GM13977 (cell line): ENCODE data around the gene SGPP1.

Source experiments
- DNase-seq: peaks from one replicate; pipeline ENCODE4 v3.0.0; 2012; ENCODE audit warnings: low spot score
- in situ Hi-C: fragments of 300-500 bp; cut with MboI; formaldehyde crosslinking; loops from one replicate; pipeline ENCODE4 v1.12.0; 2022; ENCODE audit warnings: low sequenced_read_pairs, low pct_unique_long_range_greater_than_20kb, mixed read lengths, inconsistent platforms; ENCODE audit not compliant: unreplicated experiment
- TF ChIP-seq, protein P1 (sequence below): IDR thresholded peaks from 2 replicates; pipeline ENCODE4 v1.5.1; 2012; ENCODE audit warnings: mild to moderate bottlenecking, control low read depth; ENCODE audit not compliant: insufficient read depth; ENCODE audit errors: extremely low read depth, missing control alignments

Gene SGPP1

GRCh38 chr14:63656194-63656593 lies 71.7 kb downstream of the SGPP1 start:
- no peak for DNase-seq
- in situ Hi-C loops, result loop anchor here (10.0 kb wide), 1 partner anchor 119 kb away; no protein-coding TSS in a partner anchor
- TF ChIP-seq, protein P1, sequence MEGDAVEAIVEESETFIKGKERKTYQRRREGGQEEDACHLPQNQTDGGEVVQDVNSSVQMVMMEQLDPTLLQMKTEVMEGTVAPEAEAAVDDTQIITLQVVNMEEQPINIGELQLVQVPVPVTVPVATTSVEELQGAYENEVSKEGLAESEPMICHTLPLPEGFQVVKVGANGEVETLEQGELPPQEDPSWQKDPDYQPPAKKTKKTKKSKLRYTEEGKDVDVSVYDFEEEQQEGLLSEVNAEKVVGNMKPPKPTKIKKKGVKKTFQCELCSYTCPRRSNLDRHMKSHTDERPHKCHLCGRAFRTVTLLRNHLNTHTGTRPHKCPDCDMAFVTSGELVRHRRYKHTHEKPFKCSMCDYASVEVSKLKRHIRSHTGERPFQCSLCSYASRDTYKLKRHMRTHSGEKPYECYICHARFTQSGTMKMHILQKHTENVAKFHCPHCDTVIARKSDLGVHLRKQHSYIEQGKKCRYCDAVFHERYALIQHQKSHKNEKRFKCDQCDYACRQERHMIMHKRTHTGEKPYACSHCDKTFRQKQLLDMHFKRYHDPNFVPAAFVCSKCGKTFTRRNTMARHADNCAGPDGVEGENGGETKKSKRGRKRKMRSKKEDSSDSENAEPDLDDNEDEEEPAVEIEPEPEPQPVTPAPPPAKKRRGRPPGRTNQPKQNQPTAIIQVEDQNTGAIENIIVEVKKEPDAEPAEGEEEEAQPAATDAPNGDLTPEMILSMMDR, result no peak

GRCh38 chr14:63654936-63655335 lies 72.9 kb downstream of the SGPP1 start:
- TF ChIP-seq, protein P1, result no peak
- no peak for DNase-seq
- in situ Hi-C loops, result loop anchor here (10.0 kb wide), 1 partner anchor 120 kb away; no protein-coding TSS in a partner anchor

DNA sequence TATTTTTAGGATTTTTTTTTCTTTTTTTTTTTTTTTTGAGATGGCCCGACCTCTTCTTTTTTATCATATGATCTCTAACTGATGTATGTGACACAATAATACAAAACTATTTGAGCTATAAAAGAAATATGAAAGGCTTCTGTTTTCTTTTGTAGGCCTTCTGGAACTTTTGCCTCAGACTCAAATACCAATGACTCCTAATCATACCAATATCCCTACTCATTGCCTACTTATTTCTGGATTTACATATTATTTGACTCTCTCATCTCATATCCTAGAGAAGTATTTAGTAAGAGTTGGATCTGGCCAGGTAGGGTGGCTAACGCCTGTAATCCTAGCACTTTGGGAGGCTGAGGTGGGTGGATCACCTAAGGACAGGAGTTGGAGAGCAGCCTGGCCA lies 73.5 kb downstream of the SGPP1 start:
- DNase-seq, result no peak
- TF ChIP-seq, protein P1, result no peak
- in situ Hi-C loops, result loop anchor here (10.0 kb wide), 1 partner anchor 120 kb away; no protein-coding TSS in a partner anchor

- in situ Hi-C loops, result loop anchor here (10.0 kb wide), 1 partner anchor 122 kb away; no protein-coding TSS in a partner anchor
- DNase-seq, result no peak
- TF ChIP-seq, protein P1, result no peak
Measured at GRCh38 chr14:63652406-63652805, 75.5 kb downstream of the SGPP1 start.

DNA sequence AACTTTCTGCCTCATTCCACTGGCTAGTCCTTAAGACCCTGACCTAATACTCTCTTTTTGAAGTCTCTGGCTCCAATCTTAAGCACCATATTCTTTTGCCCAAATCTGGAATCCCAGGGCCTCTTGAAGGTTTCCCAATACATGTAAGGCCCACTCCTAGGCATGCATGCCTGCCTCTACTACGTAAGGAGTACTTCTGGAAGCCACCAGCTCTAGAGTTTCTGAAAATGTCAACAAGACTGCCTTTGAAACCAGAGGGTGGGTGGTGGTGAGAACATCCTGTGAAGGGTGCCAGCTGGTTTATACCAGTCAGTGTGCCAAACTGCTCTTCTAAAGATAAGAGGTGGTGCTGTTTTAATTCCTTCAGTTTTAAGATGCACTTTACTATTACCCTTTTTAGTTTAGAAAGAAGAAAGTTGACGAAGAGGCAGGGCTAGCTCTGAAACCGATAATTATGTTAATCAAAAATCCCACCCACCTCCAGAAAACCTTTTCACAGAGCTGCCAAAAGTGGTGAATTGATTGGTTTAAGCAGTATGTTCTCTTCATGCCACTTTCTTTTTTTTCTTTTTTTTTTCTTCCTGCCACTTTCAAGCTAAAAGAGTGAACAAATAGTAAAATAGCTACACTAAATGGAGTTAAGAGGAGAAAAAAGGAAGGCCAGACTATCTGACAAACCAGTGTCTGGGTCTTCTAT lies 77.5 kb downstream of the SGPP1 start:
- in situ Hi-C loops, result loop anchor here (10.0 kb wide), 1 partner anchor 124 kb away; no protein-coding TSS in a partner anchor
- no peak for DNase-seq
- TF ChIP-seq, protein P1, result no peak

GRCh38 chr14:63647696-63648410 lies 80.0 kb downstream of the SGPP1 start:
- TF ChIP-seq, protein P1, result no peak
- in situ Hi-C loops, result loop anchor here (25.0 kb wide), 1 partner anchor 261 kb away; no protein-coding TSS in a partner anchor
- DNase-seq, result no peak
